Stimulated activated naive CD8-positive, alpha-beta T cell treated with anti-CD3 and anti-CD28 coated beads, Interleukin-15, Interleukin-2, amounts not matched to agents 100 ng/mL and 50 ng/mL, for 24 hours (primary cell): ENCODE measurements around the gene UBTF.

Experiments used
- H3K27ac Mint-ChIP-seq: one replicate; pipeline ENCODE4 v1.8.0; 2021; ENCODE audit warnings: mild to moderate bottlenecking, mixed read lengths
- H3K27me3 Mint-ChIP-seq: one replicate; pipeline ENCODE4 v1.8.0; 2021; ENCODE audit warnings: mixed read lengths
- H3K36me3 Mint-ChIP-seq: one replicate; pipeline ENCODE4 v1.8.0; 2021; ENCODE audit warnings: low read depth, mixed read lengths
- H3K4me1 Mint-ChIP-seq: one replicate; pipeline ENCODE4 v1.8.0; 2021; ENCODE audit warnings: low read depth, mixed read lengths
- H3K4me3 Mint-ChIP-seq: one replicate; pipeline ENCODE4 v1.8.0; 2021; ENCODE audit warnings: mild to moderate bottlenecking, mixed read lengths
- H3K9me3 Mint-ChIP-seq: one replicate; pipeline ENCODE4 v1.8.0; 2021; ENCODE audit warnings: mixed read lengths

The UBTF gene

DNA sequence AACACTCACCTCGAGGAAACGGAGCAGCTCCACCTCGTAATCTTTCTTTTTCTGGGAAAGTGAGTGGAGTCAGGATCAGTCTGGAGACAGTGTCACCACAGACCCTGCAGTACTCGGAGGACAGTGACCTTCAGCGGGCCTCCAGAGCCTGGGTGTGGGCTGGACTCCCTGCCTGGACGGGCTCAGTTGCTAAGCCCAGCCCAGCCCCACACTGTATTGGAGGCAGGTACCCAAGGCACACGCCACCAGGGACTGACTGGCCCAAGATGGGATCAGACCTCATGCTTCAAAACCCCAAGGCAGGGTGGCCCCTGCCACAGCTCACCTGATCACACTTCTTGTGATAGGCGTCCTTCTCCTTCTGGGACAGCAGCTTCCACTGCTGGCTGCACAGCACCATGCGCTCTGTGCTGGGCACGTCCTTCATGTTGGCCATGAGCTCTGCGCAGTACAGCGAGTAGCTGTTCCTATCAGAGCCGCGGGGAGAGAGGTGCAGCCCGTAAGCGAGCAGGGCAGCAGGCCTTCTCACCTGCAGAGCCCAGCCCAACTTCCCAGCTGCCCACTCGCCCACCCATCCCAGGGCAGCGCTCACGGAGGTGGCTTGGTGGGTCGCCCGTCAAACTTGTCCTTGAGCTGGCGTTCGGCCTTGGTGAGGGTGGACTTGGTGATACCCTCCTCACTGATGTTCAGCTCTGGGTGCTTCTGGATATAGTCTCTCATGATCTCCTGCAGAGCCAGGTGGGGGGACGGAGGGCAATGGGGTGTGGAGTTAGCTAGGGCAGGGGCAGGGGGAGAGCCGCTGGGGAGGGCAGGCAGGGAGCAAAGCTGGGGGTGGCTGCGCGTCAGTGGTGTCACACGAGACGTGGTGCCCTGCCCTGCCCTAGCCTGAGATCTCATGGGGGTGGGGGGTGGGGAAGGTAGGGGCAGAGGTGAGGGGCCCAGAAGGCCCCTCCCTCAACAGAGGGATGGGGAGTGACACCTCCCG, 7.9 kb downstream of the UBTF start:
- Mint-ChIP-seq H3K4me3 (peak overlapping the region; percentile 42), H3K27me3 (no peaks in the 10 kb centered on the region), H3K4me1 (peaks cover 81% of the 10 kb centered on the region), H3K27ac (peak overlapping the region; percentile 34), H3K36me3 (peaks cover 81% of the 10 kb centered on the region), H3K9me3 (no peaks in the 10 kb centered on the region)

- peaks cover 71% of the 10 kb centered on the region for H3K4me1 Mint-ChIP-seq
- peaks cover 75% of the 10 kb centered on the region for H3K36me3 Mint-ChIP-seq
These were observed 8.9 kb downstream of the UBTF start for GRCh38 chr17:44210342-44211192.

GRCh38 chr17:44209786-44210341, 9.6 kb downstream of the UBTF start:
- Mint-ChIP-seq H3K27ac (peak overlapping the region; percentile 95), H3K4me3 (peak overlapping the region; percentile 84), H3K27me3 (no peaks in the 10 kb centered on the region), H3K9me3 (no peaks in the 10 kb centered on the region), H3K4me1 (peaks cover 64% of the 10 kb centered on the region), H3K36me3 (peaks cover 68% of the 10 kb centered on the region)

More at GRCh38 chr17:44210342-44211192, 8.9 kb downstream of the UBTF start:
- peak overlapping the region; percentile 84 for H3K4me3 Mint-ChIP-seq
- peak overlapping the region; percentile 95 for H3K27ac Mint-ChIP-seq
- no peaks in the 10 kb centered on the region for H3K27me3 Mint-ChIP-seq
- H3K9me3 Mint-ChIP-seq, result no peaks in the 10 kb centered on the region

DNA sequence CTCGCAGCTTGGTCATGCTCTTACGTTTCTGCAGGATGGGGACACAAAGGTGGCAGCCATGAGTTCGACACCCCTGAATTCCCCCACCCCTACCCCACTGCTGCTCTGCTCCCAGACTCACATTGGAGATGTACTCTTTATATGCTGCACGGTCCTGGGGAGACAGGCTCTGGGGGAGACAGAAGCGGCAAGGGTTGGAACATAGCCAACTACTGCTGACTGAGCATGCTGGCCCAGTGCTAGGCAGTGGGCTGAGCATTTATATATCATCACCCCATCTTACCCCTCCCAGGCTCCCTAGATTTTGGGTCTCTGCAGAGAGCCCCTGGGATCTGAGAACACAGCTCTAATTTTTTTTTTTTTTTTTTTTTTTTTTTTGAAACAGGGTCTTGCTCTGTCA, 11.7 kb downstream of the UBTF start:
- Mint-ChIP-seq H3K4me3 (no peak overlapping the region), H3K9me3 (no peaks in the 10 kb centered on the region), H3K27me3 (no peaks in the 10 kb centered on the region), H3K36me3 (peaks cover 47% of the 10 kb centered on the region), H3K4me1 (peaks cover 58% of the 10 kb centered on the region), H3K27ac (no peak overlapping the region)

DNA sequence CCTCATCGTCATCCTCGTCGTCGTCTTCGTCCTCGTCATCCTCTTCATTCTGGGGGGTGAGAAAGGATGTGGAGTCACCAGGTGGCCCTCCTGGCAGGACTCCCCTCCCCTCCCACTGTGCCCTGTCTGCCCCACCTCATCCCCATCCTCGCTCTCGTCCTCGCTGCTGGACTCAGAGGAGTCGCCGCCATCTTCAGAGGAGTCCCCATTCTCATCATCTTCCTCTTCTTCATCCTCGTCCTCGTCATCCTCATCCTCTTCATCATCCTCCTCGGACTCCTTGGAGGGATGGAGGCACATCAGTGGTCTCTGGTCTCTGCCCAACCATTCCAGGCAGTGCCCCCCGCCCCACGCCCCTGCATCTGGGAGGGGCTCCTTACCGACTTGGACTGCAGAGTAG, 12.2 kb downstream of the UBTF start:
- no peak overlapping the region for H3K4me3 Mint-ChIP-seq
- peaks cover 57% of the 10 kb centered on the region for H3K4me1 Mint-ChIP-seq
- no peak overlapping the region for H3K27ac Mint-ChIP-seq
- H3K9me3 Mint-ChIP-seq, result no peaks in the 10 kb centered on the region
- H3K36me3 Mint-ChIP-seq, result peaks cover 45% of the 10 kb centered on the region
- H3K27me3 Mint-ChIP-seq, result no peaks in the 10 kb centered on the region

DNA sequence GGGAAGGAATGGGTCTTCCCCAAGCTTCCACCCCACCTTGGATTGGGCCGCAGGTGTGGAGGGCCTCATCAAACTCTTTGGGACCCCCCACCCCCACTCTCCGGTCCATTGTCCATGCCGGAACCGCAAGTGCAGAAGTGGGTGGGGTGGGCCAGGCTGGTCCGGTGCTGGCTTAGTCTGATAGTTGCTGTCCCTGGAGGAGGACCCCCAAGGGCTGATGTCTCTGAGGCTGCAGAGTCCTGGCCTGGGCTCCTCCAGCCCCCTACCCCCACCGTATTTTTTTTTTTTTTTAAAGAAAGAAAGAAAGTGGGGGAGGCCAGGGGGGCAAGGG, 12.7 kb downstream of the UBTF start:
- H3K4me3 Mint-ChIP-seq, result no peak overlapping the region
- H3K36me3 Mint-ChIP-seq, result peaks cover 45% of the 10 kb centered on the region
- H3K4me1 Mint-ChIP-seq, result peaks cover 53% of the 10 kb centered on the region
- no peaks in the 10 kb centered on the region for H3K27me3 Mint-ChIP-seq
- H3K27ac Mint-ChIP-seq, result no peak overlapping the region
- no peaks in the 10 kb centered on the region for H3K9me3 Mint-ChIP-seq

- H3K27me3 Mint-ChIP-seq, result no peaks in the 10 kb centered on the region
- H3K27ac Mint-ChIP-seq, result peak overlapping the region; percentile 49
- no peak overlapping the region for H3K4me3 Mint-ChIP-seq
- H3K36me3 Mint-ChIP-seq, result peaks cover 40% of the 10 kb centered on the region
- no peaks in the 10 kb centered on the region for H3K9me3 Mint-ChIP-seq
- H3K4me1 Mint-ChIP-seq, result peaks cover 48% of the 10 kb centered on the region
These were observed 13.3 kb downstream of the UBTF start for GRCh38 chr17:44205962-44206824.

- H3K9me3 Mint-ChIP-seq, result no peaks in the 10 kb centered on the region
- H3K4me3 Mint-ChIP-seq, result no peak overlapping the region
- peaks cover 27% of the 10 kb centered on the region for H3K36me3 Mint-ChIP-seq
- no peaks in the 10 kb centered on the region for H3K27me3 Mint-ChIP-seq
- H3K27ac Mint-ChIP-seq, result peak overlapping the region; percentile 14
- H3K4me1 Mint-ChIP-seq, result peaks cover 41% of the 10 kb centered on the region
These were observed 15.0 kb downstream of the UBTF start for GRCh38 chr17:44204441-44204882.

GRCh38 chr17:44203731-44204440, 15.6 kb downstream of the UBTF start:
- Mint-ChIP-seq H3K36me3 (peaks cover 23% of the 10 kb centered on the region), H3K4me3 (no peak overlapping the region), H3K27ac (peak overlapping the region; percentile 50), H3K9me3 (no peaks in the 10 kb centered on the region), H3K27me3 (no peaks in the 10 kb centered on the region), H3K4me1 (peaks cover 35% of the 10 kb centered on the region)

- no peaks in the 10 kb centered on the region for H3K27me3 Mint-ChIP-seq
- H3K4me1 Mint-ChIP-seq, result peaks cover 33% of the 10 kb centered on the region
- H3K27ac Mint-ChIP-seq, result no peak overlapping the region
- no peak overlapping the region for H3K4me3 Mint-ChIP-seq
- H3K9me3 Mint-ChIP-seq, result no peaks in the 10 kb centered on the region
- peaks cover 16% of the 10 kb centered on the region for H3K36me3 Mint-ChIP-seq
These were observed 16.7 kb downstream of the UBTF start for GRCh38 chr17:44202756-44203155.

- Mint-ChIP-seq H3K36me3 (peaks cover 16% of the 10 kb centered on the region), H3K4me3 (peak overlapping the region; percentile 90), H3K27ac (peak overlapping the region; percentile 95), H3K27me3 (no peaks in the 10 kb centered on the region), H3K4me1 (peaks cover 39% of the 10 kb centered on the region), H3K9me3 (no peaks in the 10 kb centered on the region)
These were observed 18.9 kb downstream of the UBTF start for GRCh38 chr17:44200478-44201155.

- Mint-ChIP-seq H3K36me3 (peaks cover 23% of the 10 kb centered on the region), H3K9me3 (no peaks in the 10 kb centered on the region), H3K4me1 (peaks cover 39% of the 10 kb centered on the region), H3K4me3 (peak within 1 kb of the TSS; percentile 90), H3K27ac (peak within 1 kb of the TSS; percentile 95), H3K27me3 (no peaks in the 10 kb centered on the region)
These were observed 19.7 kb downstream of the UBTF start, which contains the start of gene ATXN7L3 for GRCh38 chr17:44199553-44200477. Gene ATXN7L3 (minus strand): TSS chr17:44199884. CDS start chr17:44198070, 1,814 bp downstream.
